Stimulated activated CD4-positive, alpha-beta T cell treated with anti-CD3 and anti-CD28 coated beads, Interleukin-15, amount 100 ng/mL, for 24 hours (primary cell): ENCODE data around the gene PRPF4.
"Not testable (repeated sequence)": the region's sequence is repeated elsewhere in the genome, so short reads cannot be mapped to it uniquely, and the experiment has no call there.

Source experiments
- DNase-seq: peaks from one replicate; pipeline ENCODE4 v3.0.0-alpha.2; 2020

Gene PRPF4

GRCh38 chr9:113269355-113269754, 6.1 kb upstream of the PRPF4 start:
- DNase-seq, result no peak

- no peak for DNase-seq
Measured at GRCh38 chr9:113269871-113270270, 5.6 kb upstream of the PRPF4 start.

GRCh38 chr9:113274474-113275156, 843 bp upstream of the PRPF4 start:
- peak; percentile 19 for DNase-seq

GRCh38 chr9:113278840-113279239, 3.4 kb downstream of the PRPF4 start:
- DNase-seq, result no peak

GRCh38 chr9:113281356-113281755, 5.9 kb downstream of the PRPF4 start:
- DNase-seq, result no peak

- DNase-seq, result no peak
Measured at GRCh38 chr9:113289091-113289490, 13.6 kb downstream of the PRPF4 start.

GRCh38 chr9:113290052-113290607, 14.7 kb downstream of the PRPF4 start:
- DNase-seq, result no peak

- no peak for DNase-seq
Measured at GRCh38 chr9:113293285-113293878, 17.9 kb downstream of the PRPF4 start.

- not testable (repeated sequence) for DNase-seq
Measured at GRCh38 chr9:113296247-113296646, 20.8 kb downstream of the PRPF4 start.

GRCh38 chr9:113296796-113297558, 21.5 kb downstream of the PRPF4 start:
- DNase-seq, result no peak

- DNase-seq, result no peak
Measured at GRCh38 chr9:113298311-113298710, 22.9 kb downstream of the PRPF4 start.

GRCh38 chr9:113298924-113299770, 23.7 kb downstream of the PRPF4 start:
- DNase-seq, result no peak

- DNase-seq, result no peak
Measured at GRCh38 chr9:113299800-113300292, 24.4 kb downstream of the PRPF4 start.

- DNase-seq, result no peak
Measured at GRCh38 chr9:113301548-113301947, 26.1 kb downstream of the PRPF4 start.

- no peak for DNase-seq
Measured at GRCh38 chr9:113302792-113303418, 27.4 kb downstream of the PRPF4 start, which contains the start of gene RNF183. RNF183 (minus strand) TSS chr9:113303376; CDS start chr9:113298184, 5,192 bp downstream.

- no peak for DNase-seq
Measured at GRCh38 chr9:113306566-113306965, 31.1 kb downstream of the PRPF4 start.

GRCh38 chr9:113307396-113307975, 32.0 kb downstream of the PRPF4 start:
- no peak for DNase-seq

- peak; percentile 31 for DNase-seq
Measured at GRCh38 chr9:113309204-113309813, 33.9 kb downstream of the PRPF4 start.

GRCh38 chr9:113310538-113310937, 35.1 kb downstream of the PRPF4 start:
- no peak for DNase-seq

- no peak for DNase-seq
Measured at GRCh38 chr9:113311961-113312360, 36.5 kb downstream of the PRPF4 start.

GRCh38 chr9:113313261-113313660, 37.8 kb downstream of the PRPF4 start:
- no peak for DNase-seq
